Effector CD4-positive, alpha-beta T cell (primary cell): ENCODE measurements around the gene KNCN. TPM values are rescaled to one million over a fixed set of nuclear protein-coding genes. Genes with fewer than 3 reads are reported as not detected.

Experiments
- DNase-seq: peaks from one replicate; pipeline ENCODE4 v3.0.0-alpha.2; 2020
- total RNA-seq: gene quantifications from one replicate; lab custom pipeline; 2026; lab: John Stamatoyannopoulos, UW

The KNCN gene
- not detected for total RNA-seq

DNA sequence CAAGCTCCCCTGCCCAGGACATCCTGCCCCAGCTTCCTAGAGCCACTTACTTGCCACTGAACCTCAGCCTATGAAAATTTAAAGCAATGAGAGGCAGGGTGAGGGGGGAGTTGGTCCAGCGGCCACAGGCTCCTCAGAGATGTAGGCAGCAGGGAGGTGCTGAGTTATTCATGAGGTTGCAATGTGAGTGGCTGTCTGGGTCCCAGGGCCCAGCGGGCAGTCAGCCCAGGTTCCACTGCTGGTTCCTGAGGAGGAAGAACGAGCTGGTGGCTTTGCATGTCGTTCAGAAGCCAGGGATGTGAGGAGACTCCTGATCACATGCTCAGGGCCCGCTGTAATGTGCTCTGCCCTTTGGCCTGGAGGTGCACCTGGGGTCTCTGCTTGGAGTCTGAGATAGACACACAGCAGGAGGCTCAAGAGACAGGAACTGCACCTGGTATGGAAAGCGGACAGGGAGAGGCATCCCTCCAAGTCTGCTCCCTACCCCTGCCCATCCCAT is at the start of gene KNCN:
TSS of gene KNCN (minus strand) at position 51 of the 499 bp plus-strand sequence. CDS start 432 bp downstream, outside the sequence.
- no peak for DNase-seq

DNA sequence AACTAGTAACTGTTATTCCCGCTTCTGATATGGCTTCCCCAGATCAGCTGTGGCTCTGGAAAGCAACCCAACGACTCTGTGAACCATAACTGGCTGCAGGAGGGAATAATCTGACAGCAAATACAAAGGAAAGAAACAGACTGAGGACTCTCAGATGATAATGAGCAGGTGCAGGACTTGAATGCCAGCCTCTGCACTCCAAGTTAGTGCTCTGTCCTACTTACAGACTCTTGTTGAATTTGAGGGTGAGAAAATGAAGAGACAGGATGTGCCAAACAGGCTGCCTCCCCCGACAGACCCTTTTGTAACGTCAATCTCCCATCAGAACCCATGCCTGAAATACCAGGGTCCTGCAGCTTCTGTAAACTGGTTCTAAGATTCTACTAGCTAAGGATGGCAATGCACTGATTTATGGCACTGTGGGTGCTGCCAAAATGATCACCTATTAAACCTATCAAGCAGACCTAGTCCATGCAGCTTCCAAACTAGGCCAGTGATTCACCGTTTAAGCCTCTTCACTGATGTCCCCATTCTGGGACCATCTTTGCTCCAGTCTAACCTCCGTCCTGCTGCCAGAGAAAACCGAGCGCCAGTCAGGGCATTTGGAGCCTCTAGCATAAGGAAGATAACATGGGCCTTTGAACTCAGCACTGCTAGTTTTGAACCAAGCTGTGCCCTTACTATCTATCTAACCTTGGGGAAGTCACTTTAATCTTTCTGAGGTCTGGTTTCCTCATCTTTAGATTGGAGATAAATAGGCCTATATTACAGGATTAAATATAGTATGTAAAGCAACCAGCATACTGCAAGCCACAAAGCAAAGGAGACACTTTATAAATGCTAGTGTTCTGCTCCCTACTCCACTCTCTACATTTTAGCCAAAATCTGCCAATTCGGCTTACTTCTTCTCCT is 47.9 kb upstream of the KNCN start:
- DNase-seq = no peak

DNA sequence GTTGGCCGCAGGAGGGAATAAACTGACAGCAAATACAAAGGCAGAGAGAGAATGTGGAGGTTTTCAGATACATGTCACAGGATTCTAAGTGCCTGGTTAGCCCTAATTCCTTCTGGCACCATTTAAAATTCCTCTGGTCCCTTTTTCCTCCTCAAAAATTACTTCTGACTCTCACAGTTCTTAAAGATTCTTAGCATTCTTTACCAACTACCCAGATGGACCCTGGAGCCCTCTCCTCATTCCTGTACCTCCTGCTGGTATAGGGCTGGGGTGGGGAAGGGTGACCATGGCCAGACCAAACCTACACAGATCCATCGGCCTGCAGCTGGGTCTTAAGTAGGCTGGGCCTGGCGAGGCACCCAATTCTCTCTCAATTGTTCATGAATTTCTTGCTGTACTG is 45.4 kb upstream of the KNCN start:
- DNase-seq = no peak

DNA sequence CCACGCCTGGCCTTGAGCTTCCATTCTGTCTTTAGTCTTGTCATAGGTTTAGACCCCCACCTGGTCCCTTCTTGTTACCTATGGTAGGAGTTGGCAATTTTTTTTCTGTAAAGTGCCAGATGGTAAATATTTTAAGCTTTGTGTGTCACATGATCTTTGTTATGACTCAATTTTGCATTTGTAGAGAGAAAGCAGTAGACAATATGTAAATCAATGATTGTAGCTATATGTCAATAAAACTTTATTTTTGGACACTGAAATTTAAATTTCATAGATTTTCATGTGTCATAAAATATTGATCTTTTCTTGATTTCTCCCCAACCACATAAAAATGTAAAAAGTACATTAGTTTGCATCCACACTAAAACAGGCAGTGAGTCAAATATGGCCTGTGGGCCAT is 44.6 kb upstream of the KNCN start:
- DNase-seq = no peak

DNA sequence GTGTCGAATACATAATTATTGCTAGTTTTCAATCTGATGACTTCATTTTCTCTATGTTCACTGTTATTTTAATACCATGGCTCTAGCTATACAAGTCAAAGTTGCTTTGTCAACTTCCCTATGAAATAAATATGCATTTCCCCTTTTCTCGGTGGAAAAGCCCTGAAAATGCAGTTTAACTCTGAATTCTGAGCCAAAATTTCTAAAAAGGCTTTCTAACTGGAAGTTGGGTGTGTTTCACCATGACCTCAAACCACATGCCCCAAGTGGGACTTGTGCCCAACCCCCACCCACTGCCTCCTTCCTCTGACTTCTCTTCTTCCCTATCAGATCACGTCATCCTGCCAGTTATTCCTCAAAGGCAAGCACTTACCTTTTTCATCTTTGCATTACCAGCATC is 43.7 kb upstream of the KNCN start:
- DNase-seq = no peak

DNA sequence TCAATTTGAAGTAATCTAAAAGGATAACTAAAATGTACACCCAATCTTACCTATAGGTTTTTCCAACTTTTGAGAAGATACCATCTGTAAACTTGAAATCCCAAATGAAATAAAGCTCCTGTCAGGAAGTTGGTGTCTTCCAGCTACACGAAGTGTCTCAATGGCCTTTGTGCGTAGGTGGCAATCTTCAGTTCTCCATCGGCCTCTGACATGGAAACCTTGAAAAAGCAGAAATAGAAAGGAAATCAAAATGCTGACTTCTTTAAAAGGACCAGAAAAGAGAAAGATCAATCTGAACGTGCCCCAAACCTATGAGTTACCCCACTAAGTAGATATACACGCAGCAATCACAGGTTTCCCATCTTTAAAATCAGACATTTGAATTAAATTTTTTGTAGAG is 42.6 kb upstream of the KNCN start:
- DNase-seq = no peak

DNA sequence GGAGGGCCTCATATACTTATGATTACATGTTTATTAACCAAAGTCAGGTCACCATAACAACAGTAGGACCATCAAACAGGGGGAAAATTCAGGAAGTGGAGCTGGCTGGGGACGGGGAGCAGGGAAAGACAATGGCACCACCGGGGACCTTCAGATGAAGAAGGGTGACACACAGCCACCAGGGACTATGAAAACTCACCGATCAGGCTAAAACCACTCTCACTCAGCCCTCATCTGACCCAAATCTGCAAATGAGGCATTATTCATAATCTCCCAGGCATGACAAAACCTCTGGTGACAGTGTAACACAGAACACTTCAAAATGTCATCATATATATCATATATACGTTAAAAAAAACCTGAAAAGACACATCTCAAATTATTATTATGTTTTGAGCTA is 41.4 kb upstream of the KNCN start:
- DNase-seq = no peak

DNA sequence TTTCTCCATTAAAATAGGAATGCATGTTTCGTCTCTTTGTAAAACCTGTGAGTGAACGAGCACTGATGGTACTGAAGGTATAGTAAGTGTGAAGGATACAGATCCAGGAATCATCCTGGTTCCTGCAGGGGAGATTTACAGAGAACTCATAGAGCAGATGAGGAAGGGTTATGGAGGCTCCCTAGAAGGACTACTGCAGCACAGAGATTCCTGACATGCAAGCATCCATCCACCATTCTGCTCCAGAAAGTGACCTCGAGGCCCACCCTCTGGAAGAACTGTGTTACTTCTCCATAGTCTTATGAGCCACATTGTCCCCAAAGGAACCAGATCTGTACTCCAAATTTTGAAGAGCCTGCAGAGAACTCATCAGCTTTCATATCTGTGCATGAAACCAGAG is 38.1 kb upstream of the KNCN start:
- no peak for DNase-seq

DNA sequence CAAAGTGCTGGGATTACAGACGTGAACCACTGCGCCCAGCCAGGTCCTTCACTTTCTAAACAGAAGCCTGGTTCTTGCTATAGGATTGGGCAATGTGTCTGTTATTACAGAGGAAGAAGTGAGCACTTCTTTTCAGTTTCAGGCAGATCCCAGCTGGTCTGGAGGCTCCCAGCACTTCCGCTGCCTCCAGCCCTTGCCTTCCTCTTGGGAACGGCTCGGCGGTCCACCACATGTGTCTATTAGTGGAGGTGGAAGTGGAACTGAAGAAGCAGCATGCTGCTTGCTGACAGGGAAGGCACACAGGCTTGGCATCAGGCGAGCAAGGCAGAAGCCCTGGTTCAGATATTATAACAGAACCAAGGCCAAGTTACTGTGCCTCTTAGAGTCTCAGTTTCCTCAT is 35.6 kb upstream of the KNCN start:
- DNase-seq = no peak

DNA sequence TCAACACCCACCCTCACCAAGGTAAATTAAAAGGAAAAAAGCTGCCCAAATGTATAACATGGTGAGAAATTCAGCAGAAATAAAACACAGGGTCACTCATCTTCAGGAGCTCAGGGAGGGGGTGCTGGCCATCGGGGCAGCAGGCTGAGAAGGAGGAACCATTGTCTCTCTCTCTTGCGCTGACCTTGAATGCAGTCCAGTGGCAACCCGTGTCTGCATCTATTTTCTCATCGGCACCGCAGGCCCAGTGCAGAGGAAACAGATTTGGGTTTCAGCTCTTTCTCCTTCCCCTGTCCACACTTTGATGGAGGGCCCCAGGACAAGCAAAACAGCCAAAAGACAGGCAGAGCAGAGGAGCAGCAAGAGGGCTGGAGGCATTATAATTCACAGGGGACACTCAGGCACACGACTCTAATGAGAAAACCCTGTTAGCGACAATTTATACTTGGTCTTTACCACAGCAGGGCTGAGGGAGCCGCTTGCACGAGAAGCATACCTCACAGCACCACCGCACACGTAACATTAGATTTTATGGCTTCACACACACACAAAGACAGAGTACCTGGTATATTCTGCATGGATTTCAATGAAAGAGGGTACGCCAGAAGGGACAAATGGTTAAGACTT is 34.0 kb upstream of the KNCN start:
- no peak for DNase-seq

DNA sequence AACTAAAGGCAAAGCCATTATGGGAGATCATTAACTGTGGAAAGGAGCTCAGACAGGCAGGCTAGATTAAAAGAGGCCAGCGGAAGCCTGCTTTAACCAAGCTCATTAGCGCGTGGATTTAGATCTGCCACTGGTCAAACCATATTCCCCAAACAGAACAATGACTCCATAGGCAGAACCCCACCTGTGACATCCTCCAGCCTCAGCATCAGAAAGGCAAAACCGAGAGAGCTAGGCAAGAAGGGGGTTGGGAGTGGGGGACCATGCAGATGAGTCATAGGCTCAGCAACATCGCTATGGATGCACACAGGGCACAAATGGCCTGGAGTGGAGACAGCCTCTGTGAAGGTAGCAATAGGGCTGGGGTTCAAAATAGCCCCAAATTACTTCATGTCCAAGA is 32.0 kb upstream of the KNCN start:
- no peak for DNase-seq

DNA sequence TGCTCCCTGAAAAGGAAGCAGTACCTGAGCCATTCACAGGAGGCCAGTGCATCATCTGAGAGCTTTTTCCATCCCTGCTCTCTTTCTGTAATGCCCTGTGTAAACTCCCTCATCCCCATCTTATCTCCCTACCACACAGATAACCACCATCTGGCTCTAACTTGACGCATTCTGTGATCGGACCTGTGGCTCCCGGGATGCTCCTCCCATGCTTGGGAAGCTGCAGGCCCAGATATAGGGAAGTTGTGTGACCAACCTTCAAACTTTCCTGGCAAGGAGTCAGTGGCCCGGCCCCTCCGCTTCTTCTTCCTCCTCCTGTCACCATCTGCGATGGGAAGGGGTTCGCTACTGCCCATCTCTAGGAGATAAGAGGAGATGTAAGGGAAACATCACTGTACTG is 31.5 kb upstream of the KNCN start:
- DNase-seq = no peak

DNA sequence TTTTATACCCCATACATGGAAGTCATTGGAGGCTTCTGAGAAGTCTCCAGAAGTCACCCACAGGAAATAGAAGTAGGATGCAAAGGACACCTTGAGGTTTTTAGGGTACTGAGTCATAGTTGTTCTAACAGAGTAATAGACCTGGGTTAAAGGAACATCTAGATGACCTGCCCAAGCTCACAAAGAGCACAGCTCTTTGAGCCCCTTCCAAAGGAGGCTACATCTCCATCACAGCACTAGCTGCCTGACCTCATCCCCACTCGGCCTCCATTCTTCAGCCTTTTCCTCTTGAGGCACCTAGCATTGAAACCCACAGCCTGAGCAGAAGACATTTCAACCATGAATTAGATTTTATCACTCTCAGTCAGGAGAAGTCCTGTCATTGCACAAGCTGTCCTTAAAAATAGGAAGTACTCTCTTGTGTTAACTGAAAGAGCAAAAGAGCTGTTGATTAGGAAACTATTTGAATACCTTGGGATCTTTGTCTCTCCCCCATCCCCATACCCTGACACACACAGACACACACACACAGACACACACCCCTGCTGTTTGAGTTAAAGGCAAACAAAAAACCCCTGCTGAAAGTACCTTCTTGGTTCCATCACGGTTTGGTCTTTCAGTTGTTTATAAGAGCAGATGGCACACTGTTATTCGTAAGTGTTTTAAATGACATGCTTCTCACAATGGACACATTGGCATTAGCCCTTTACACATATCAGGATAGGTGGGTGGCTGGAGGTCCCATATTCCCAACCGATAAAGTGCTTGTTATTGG is 30.4 kb upstream of the KNCN start:
- no peak for DNase-seq

DNA sequence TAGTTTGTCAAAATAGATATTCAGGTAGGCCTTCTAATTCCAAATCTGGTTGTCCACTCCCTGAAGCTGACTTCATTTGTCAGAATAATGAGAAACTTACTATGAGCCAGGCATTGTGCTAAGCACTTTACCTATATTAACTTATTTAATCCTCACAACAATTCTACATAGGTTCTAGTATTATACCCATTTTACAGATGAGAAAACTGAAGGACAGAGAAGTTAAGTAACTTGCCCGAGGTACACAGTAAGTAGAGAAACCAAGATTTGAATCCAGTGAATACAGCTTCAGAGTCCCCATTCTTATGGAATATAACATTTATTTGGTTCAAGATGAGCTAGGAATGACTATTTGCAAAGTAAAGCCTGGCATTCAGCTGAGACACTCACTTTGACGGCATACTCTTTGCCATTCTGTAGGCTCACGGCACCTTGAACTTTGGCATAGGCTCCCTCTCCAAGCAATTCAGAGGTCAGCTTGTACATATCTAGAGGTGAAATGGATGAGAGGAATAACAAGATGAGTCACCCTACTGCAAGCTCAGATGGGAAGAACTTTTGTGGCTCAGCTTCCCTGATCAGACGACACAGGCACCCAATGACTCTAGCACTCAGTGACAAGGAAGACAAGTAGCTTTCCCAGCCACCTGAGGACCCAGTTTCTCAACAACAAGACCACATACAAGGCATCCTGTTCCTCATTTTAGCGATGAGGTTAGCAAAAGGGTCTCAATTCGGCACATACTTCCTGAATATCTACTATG is 28.9 kb upstream of the KNCN start:
- DNase-seq = no peak

DNA sequence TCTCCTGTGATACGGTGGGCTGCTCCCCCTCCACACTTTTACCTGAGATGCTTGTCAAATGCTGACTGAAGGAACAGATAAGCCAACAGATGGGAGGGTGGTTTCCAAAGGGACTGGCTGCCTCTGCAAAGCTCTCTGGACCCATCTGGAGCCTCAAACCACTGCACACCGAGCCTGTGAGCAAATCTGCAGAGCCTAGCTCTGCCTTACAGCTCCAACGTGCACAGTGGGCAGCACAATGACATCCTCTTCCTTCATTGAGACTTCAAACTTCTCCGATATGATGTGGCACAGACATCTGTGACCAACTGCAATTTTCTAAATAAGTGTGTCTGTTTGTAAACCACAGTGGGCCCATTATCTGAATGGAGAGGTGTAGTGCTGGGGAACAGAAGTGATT is 26.2 kb upstream of the KNCN start:
- no peak for DNase-seq

DNA sequence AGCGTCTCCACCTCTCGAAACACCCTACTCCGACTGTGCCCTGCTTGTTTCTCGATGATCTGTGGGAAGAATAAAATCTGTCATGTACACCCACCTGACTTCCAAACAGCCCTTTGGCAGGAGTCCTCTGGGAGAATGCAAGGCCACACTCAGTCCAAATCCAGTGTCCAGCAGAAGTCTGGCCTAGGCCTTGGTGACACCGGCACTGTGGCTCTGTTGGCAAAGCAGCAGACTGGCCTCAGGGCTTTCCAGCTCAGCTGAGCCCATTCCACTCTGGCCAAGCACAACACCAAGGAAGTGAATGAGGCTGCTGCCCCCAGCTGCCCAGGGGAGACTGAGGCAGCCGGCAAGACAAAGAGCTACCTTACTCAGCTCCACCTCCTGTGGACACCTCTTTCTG is 25.1 kb upstream of the KNCN start:
- no peak for DNase-seq

DNA sequence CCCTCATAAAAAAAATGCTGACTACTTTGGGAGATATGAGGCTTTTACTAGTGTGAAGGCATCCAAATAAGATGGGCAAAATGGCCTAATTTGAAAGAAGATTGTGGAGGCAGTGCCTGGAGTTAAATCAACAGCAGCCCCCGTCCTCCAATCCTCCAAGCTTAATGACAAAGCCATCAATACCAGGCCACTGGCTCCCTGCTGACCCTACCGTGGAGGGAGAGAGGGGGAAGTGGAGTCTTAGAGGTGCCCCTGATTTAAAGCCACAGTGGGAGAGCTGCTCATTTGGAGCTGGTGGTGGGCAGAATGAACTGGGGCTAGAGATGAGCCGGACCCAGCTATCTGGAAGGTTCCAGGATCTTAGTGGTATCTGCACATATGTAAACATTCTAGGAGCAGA is 24.3 kb upstream of the KNCN start:
- no peak for DNase-seq

DNA sequence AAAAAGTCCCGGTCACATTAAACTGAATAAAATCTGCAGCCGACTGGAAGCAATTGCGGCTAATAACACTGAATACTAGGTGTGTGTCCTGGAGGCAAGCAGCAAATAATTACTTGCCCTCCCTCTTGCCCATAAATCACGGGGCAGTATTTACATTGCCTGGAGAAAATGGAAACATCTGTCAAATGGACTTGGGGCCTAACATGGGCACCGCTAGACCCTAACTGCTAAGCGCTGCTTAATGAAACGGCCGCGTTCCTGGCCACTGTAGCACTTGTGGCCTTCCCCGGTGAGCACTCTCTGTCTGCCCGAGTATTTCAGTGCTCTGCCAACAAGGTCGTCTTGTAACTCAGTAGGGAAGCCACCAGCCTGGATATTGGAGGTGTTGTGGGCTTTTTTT is 23.9 kb upstream of the KNCN start:
- DNase-seq = no peak

DNA sequence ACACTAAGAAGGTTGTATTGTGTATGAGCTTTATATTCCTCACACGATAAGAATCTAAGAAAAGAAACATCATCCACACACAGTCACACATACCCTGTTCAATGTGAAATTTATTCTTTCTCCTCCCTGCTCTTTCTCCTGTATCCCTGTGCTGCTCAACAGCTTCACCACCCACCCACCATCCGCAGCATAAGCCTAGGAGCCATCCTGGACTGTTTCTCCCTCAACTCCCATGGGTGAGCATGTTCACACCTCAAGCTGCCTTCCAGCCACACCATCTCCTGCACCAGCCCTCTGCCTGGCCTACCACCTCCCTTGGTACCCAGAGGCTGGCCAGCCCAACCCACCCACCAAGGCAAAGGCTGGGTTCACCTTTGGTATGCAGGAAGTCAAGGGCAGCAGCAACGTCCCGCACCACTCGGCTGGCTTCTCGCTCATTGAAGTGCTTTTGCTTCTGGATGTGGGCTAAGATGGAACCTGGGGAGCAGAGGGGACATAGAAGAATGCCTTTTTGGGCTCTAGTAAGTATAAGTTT is 20.3 kb upstream of the KNCN start:
- DNase-seq = no peak

DNA sequence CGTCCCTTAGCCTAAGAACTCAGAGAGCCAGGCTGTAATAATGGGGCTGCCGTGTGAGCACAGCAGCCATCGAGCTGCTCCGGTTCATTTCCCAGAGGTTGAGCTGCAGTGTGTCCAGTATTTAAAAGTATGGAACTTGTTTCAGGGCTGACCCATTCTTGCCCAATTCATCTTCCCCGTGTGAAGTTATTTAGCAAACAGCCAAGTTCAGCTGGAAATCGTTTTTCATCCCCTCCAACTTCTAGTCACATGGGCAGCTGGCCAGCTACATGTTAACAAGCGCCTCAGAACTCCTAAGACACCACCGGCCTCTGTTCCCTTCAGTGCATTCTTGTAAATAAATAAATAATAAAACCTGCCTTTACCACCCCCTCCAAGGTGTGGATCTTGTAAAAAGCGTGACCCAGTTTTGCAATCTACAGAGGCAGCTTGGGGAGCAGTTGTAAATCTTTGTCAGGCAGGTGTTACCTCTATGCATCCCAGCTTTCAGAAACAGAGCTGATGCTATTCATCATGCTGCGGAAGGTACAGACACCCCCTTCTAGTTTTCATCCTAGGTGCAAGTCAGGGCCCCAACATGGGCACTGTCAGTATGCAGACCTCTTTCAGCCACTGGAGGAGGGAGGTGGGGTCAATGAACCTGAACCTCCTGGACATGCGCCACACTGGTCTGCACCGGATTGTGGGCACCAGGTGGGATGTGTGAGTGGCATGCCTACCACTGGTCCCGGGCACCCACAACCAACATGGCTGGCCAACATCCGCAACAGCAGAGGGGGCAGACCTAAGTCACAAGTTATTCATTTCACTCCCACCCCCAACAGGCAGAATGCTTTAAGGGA is 18.7 kb upstream of the KNCN start:
- DNase-seq = no peak

DNA sequence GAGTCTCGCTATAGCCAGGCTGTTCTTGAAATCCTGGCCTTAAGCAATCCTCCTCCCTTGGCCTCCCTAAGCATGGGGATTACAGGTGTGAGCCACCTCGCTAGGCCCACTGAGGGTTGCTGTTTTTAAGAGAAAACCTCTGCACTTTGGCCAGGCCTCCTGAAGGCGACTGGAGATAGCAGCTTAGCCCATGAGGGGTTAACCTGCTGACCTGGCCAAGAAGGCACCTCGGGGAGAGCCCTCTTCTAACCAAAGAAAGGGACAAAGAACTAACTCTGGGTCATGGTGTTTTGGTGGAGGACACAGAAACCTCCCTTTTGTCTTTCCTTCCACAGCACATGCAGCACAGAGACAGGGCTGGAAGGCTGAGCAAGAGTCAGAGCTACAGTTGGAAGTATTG is 17.7 kb upstream of the KNCN start:
- no peak for DNase-seq
